ENCODE results near the gene TXNRD2. TPM values are rescaled to one million over a fixed set of nuclear protein-coding genes. Genes with fewer than 3 reads are reported as not detected.

Gene TXNRD2
- total and polyA plus RNA-seq, 2 of the 4 experiments (the other 2 are of a cell fraction) = 15.6 to 25.7 TPM

GRCh38 chr22:19990188-19990587, 48.6 kb upstream of the TXNRD2 start:
- Histone ChIP-seq H3K4me3 (ENCODE audit: insufficient read depth, low read depth, low read length) (no peak overlapping the region), H2AK9ac (replicated peaks; ENCODE audit: low read depth, low read length, poor library complexity) (no peak overlapping the region), H3K4ac (ENCODE audit: low read depth, low read length) (no peak overlapping the region), H2BK15ac (ENCODE audit: low read depth, low read length) (no peak overlapping the region), H3K4me1 (ENCODE audit: control insufficient read depth, insufficient read depth, low read length) (peaks cover 12% of the 10 kb centered on the region), H3K23ac (ENCODE audit: low read depth, low read length) (no peak overlapping the region), H4K8ac (ENCODE audit: low read depth in 2 of 2, low read length in 2 of 2) (no peak overlapping the region), H2BK5ac (ENCODE audit: low read depth, low read length, poor library complexity, severe bottlenecking) (no peak overlapping the region), H3K79me1 (ENCODE audit: low read depth in 1 of 2, low read length in 2 of 2) (peaks cover 0 to 13% of the 10 kb centered on the region in 2 experiments; a peak in 2 of 4 replicates), H4K20me1 (ENCODE audit: insufficient read depth, low read length) (peaks cover 10% of the 10 kb centered on the region; the same call in 1 of the 2 replicates), H3K9ac (ENCODE audit: low read depth, low read length) (no peak overlapping the region), H2BK120ac (ENCODE audit: low read depth, low read length) (no peak overlapping the region), H3K9me1 (ENCODE audit: insufficient read depth, low read length) (peaks cover 15% of the 10 kb centered on the region; the same call in 1 of the 2 replicates), H3K56ac (ENCODE audit: extremely low read depth, insufficient read depth, low read length) (no peak overlapping the region), H2AK5ac (ENCODE audit: low read depth, low read length) (no peak overlapping the region), H3K14ac (replicated peaks; ENCODE audit: low read depth, low read length) (no peak overlapping the region), H2BK20ac (ENCODE audit: low read depth, low read length) (no peak overlapping the region), H3K27ac (ENCODE audit: insufficient read depth, low read length) (no peak overlapping the region), H3K36me3 (ENCODE audit: control insufficient read depth, insufficient read depth, low read length) (no peaks in the 10 kb centered on the region), H3K9me3 (ENCODE audit: control insufficient read depth, insufficient read depth, low read length) (no peaks in the 10 kb centered on the region), H3K4me2 (ENCODE audit: low read depth, low read length) (no peak overlapping the region), H3K18ac (ENCODE audit: low read depth, low read length) (no peak overlapping the region), H2AFZ (replicated peaks; ENCODE audit: low read length, poor library complexity) (no peak overlapping the region), H4K5ac (ENCODE audit: low read depth, low read length) (no peak overlapping the region), H3K27me3 (ENCODE audit: control insufficient read depth, insufficient read depth, low read length) (no peaks in the 10 kb centered on the region), H4K91ac (ENCODE audit: insufficient read depth, low read depth, low read length) (no peak overlapping the region)
- WGBS, 2 experiments (ENCODE audit: extremely low coverage in 2 of 2, insufficient read length in 1 of 2) = no CpG with 5 or more reads among the region's 2 CpGs
- no peak for ATAC-seq (ENCODE audit: low read depth)
- POLR2A ChIA-PET (ENCODE audit: unreplicated experiment) = no interaction called here
- dilution Hi-C loops (cut with HindIII; ENCODE audit: low sequenced_read_pairs, unreplicated experiment) = no loop called here
- no peak for DNase-seq
- intact Hi-C loops (cut with micrococcal nuclease) = no loop called here
- TF ChIP-seq CTCF (conservative IDR thresholded peaks at IDR 0.05; ENCODE audit: low read depth, low read length) = no peak
- no peak for TF ChIP-seq USF2 (IDR thresholded peaks at IDR 0.05; ENCODE audit: low read depth, low read length)
- TF ChIP-seq FOS (IDR thresholded peaks at IDR 0.05; ENCODE audit: low read depth, low read length) = no peak
- TF ChIP-seq RFX5 (IDR thresholded peaks at IDR 0.05; ENCODE audit: low read depth, low read length) = no peak
- TF ChIP-seq CHD1 (IDR thresholded peaks at IDR 0.05; ENCODE audit: low read depth, low read length) = no peak
- no peak for TF ChIP-seq MAFK (IDR thresholded peaks at IDR 0.05; ENCODE audit: low read depth, low read length)
- no peak for TF ChIP-seq ELK1 (IDR thresholded peaks at IDR 0.05; ENCODE audit: borderline replicate concordance, low read depth, low read length)
- TF ChIP-seq MXI1 (IDR thresholded peaks at IDR 0.05; ENCODE audit: borderline replicate concordance, low read depth, low read length) = no peak
- TF ChIP-seq MAZ (IDR thresholded peaks at IDR 0.05; ENCODE audit: borderline replicate concordance, low read depth, low read length) = no peak
- TF ChIP-seq NFE2L2 (IDR thresholded peaks at IDR 0.05; ENCODE audit: low read depth, low read length) = no peak
- no peak for TF ChIP-seq RAD21 (IDR thresholded peaks at IDR 0.05; ENCODE audit: low read length)
- TF ChIP-seq SMC3 (IDR thresholded peaks at IDR 0.05; ENCODE audit: low read depth, low read length) = no peak
- no peak for TF ChIP-seq POLR2A (IDR thresholded peaks at IDR 0.05; ENCODE audit: low read depth, low read length)
- no peak for TF ChIP-seq CEBPB (IDR thresholded peaks at IDR 0.05; ENCODE audit: low read depth, low read length)
- TF ChIP-seq BHLHE40 (IDR thresholded peaks at IDR 0.05; ENCODE audit: low read depth, low read length) = no peak
- no peak for TF ChIP-seq RCOR1 (IDR thresholded peaks at IDR 0.05; ENCODE audit: insufficient replicate concordance, low read length)
- in situ Hi-C loops (cut with MboI; ENCODE audit: low sequenced_read_pairs) = no loop called here
- CTCF ChIA-PET = no interaction called here
- BruUV-seq (replicated peaks) = no TSS peak

Data from IMR-90 (cell line).